ENCODE measurements around the gene FOXO6. TPM values are rescaled to one million over a fixed set of nuclear protein-coding genes. Genes with fewer than 3 reads are reported as not detected.

FOXO6 gene
- total and polyA plus RNA-seq, 2 experiments from 2014 or later, result 0.68 to 4.2 TPM

DNA sequence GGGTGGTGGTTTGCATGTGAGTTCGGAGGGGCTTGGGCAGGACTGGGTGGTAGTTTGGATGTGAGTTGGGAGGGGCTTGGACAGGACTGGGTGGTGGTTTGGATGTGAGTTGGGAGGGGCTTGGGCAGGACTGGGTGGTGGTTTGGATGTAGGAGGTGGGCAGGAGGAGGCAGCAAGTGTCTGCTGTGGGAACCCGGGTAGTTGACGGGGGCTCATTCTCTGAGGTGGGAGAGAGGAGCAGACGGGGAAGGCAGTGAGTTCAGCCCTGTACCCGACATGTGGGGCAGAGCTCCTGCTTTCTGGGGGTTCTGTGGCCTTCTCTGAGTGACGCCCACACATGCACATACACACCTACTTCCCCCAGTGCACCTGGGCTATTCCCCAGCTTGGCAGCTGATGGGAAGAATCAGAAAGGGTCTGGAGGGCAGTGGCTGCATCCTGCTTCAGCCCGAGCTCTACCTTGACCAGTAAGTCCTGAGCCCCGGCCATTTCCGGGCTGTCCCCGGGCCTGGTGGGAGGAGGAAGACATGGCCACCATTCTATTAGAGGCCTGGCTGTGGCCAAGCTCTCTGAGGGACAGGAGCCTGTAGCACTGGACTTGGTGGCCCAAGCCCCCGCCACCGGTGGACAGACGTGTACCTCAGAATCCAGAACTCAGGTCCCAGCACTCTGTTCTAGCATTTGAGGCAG, 65.1 kb downstream of the FOXO6 start:
- DNase-seq (ENCODE audit: low spot score), result no peak
- no peak for ATAC-seq
- no peaks in the 10 kb centered on the region for H3K36me3 ChIP-seq (ENCODE audit: insufficient read depth)
- H3K27me3 ChIP-seq (ENCODE audit: insufficient read depth), result no peaks in the 10 kb centered on the region
- Mint-ChIP-seq H3K4me1 (peaks cover 6% of the 10 kb centered on the region; the same call in 2 of the 3 replicates), H3K27me3 (ENCODE audit: insufficient read depth, low read depth, poor library complexity) (peaks cover 5% of the 10 kb centered on the region), H3K36me3 (ENCODE audit: low read depth) (no peaks in the 10 kb centered on the region), H3K4me3 (no peak overlapping the region), H3K27ac (no peak overlapping the region), H3K9me3 (no peaks in the 10 kb centered on the region)
- no peaks in the 10 kb centered on the region for H3K79me2 ChIP-seq (replicated peaks; ENCODE audit: insufficient read depth)
- no peak overlapping the region for H3K4me3 ChIP-seq
- peaks cover 8% of the 10 kb centered on the region; the same call in 1 of the 2 replicates for H3F3A ChIP-seq (replicated peaks; ENCODE audit: low read depth)
- no peak overlapping the region for H3K27ac ChIP-seq (ENCODE audit: low read depth)
- no peak overlapping the region; the same call in 1 of the 2 replicates for H2AFZ ChIP-seq
- H3K4me2 ChIP-seq, result no peak overlapping the region
- H3K4me1 ChIP-seq (ENCODE audit: insufficient read depth), result no peaks in the 10 kb centered on the region
- no peaks in the 10 kb centered on the region for H3K9me2 ChIP-seq (ENCODE audit: insufficient read depth)
- no peaks in the 10 kb centered on the region for H4K20me1 ChIP-seq (replicated peaks; ENCODE audit: insufficient read depth)
- TF ChIP-seq EZH2phosphoT487 (IDR thresholded peaks at IDR 0.05; ENCODE audit: unreplicated experiment), result no peak
- TF ChIP-seq EZH2 (IDR thresholded peaks at IDR 0.05; ENCODE audit: low read depth, unreplicated experiment), result no peak
- no peak for TF ChIP-seq STAT1 (IDR thresholded peaks at IDR 0.05; ENCODE audit: unreplicated experiment)
- TF ChIP-seq, protein P1, sequence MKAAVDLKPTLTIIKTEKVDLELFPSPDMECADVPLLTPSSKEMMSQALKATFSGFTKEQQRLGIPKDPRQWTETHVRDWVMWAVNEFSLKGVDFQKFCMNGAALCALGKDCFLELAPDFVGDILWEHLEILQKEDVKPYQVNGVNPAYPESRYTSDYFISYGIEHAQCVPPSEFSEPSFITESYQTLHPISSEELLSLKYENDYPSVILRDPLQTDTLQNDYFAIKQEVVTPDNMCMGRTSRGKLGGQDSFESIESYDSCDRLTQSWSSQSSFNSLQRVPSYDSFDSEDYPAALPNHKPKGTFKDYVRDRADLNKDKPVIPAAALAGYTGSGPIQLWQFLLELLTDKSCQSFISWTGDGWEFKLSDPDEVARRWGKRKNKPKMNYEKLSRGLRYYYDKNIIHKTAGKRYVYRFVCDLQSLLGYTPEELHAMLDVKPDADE (IDR thresholded peaks at IDR 0.05), result no peak
- TF ChIP-seq, protein P2, sequence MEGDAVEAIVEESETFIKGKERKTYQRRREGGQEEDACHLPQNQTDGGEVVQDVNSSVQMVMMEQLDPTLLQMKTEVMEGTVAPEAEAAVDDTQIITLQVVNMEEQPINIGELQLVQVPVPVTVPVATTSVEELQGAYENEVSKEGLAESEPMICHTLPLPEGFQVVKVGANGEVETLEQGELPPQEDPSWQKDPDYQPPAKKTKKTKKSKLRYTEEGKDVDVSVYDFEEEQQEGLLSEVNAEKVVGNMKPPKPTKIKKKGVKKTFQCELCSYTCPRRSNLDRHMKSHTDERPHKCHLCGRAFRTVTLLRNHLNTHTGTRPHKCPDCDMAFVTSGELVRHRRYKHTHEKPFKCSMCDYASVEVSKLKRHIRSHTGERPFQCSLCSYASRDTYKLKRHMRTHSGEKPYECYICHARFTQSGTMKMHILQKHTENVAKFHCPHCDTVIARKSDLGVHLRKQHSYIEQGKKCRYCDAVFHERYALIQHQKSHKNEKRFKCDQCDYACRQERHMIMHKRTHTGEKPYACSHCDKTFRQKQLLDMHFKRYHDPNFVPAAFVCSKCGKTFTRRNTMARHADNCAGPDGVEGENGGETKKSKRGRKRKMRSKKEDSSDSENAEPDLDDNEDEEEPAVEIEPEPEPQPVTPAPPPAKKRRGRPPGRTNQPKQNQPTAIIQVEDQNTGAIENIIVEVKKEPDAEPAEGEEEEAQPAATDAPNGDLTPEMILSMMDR (conservative IDR thresholded peaks at IDR 0.05; ENCODE audit: low read depth in 2 of 2), result no peak

DNA sequence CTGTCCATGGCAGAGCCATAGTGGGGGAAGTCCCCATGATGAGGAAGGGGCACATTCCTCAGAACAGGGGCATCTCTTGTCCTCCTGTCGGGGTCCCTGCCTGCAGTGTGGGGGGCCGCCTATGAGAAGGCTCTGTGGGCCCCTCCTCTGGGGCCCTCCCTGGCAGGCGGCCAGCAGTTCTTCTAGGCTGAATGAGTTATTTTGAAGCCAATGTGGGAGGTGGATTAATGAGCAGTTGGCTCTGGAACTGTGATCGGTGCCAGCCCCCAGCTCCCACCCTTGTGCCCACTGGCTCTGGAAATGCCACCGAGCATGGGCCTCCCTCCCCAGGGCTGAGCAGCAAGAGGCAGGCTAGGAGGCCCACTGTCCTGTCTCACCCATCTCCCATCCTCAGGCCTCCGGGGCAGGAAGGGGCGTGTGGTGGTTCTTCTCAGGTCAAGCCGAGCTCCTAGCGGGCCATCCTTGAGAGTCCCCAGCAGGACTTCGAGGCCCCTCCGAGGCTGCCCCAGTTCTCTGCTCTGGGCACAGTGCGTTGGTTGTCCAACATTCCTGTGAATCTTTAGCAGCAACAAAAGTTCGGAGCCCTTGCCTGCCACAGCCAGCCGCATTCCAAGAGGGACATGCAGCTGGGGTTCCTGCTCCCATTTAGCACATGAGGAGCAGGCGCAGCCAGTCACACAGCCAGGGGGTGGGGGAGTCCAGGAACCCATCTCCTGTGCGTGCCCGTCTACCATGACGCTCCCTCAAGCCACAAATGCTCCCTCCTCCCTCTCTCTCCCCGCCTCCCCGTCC, 66.1 kb downstream of the FOXO6 start:
- no peaks in the 10 kb centered on the region for H4K20me1 ChIP-seq (replicated peaks; ENCODE audit: insufficient read depth)
- no peak overlapping the region for H3K4me2 ChIP-seq
- H3K27me3 ChIP-seq (ENCODE audit: insufficient read depth), result no peaks in the 10 kb centered on the region
- no peak overlapping the region for H3K27ac ChIP-seq (ENCODE audit: low read depth)
- no peaks in the 10 kb centered on the region for H3K9me2 ChIP-seq (ENCODE audit: insufficient read depth)
- no peaks in the 10 kb centered on the region for H3K4me1 ChIP-seq (ENCODE audit: insufficient read depth)
- Mint-ChIP-seq H3K4me3 (no peak overlapping the region), H3K36me3 (ENCODE audit: low read depth) (no peaks in the 10 kb centered on the region), H3K27me3 (ENCODE audit: insufficient read depth, low read depth, poor library complexity) (peaks cover 2% of the 10 kb centered on the region), H3K9me3 (no peaks in the 10 kb centered on the region), H3K4me1 (peaks cover 6% of the 10 kb centered on the region; the same call in 2 of the 3 replicates), H3K27ac (no peak overlapping the region)
- no peak overlapping the region for H3K4me3 ChIP-seq
- H3K79me2 ChIP-seq (replicated peaks; ENCODE audit: insufficient read depth), result no peaks in the 10 kb centered on the region
- ATAC-seq, result no peak
- DNase-seq (ENCODE audit: low spot score), result no peak
- H3K36me3 ChIP-seq (ENCODE audit: insufficient read depth), result no peaks in the 10 kb centered on the region
- H2AFZ ChIP-seq, result no peak overlapping the region
- peaks cover 8% of the 10 kb centered on the region; the same call in 1 of the 2 replicates for H3F3A ChIP-seq (replicated peaks; ENCODE audit: low read depth)
- TF ChIP-seq, protein P3, sequence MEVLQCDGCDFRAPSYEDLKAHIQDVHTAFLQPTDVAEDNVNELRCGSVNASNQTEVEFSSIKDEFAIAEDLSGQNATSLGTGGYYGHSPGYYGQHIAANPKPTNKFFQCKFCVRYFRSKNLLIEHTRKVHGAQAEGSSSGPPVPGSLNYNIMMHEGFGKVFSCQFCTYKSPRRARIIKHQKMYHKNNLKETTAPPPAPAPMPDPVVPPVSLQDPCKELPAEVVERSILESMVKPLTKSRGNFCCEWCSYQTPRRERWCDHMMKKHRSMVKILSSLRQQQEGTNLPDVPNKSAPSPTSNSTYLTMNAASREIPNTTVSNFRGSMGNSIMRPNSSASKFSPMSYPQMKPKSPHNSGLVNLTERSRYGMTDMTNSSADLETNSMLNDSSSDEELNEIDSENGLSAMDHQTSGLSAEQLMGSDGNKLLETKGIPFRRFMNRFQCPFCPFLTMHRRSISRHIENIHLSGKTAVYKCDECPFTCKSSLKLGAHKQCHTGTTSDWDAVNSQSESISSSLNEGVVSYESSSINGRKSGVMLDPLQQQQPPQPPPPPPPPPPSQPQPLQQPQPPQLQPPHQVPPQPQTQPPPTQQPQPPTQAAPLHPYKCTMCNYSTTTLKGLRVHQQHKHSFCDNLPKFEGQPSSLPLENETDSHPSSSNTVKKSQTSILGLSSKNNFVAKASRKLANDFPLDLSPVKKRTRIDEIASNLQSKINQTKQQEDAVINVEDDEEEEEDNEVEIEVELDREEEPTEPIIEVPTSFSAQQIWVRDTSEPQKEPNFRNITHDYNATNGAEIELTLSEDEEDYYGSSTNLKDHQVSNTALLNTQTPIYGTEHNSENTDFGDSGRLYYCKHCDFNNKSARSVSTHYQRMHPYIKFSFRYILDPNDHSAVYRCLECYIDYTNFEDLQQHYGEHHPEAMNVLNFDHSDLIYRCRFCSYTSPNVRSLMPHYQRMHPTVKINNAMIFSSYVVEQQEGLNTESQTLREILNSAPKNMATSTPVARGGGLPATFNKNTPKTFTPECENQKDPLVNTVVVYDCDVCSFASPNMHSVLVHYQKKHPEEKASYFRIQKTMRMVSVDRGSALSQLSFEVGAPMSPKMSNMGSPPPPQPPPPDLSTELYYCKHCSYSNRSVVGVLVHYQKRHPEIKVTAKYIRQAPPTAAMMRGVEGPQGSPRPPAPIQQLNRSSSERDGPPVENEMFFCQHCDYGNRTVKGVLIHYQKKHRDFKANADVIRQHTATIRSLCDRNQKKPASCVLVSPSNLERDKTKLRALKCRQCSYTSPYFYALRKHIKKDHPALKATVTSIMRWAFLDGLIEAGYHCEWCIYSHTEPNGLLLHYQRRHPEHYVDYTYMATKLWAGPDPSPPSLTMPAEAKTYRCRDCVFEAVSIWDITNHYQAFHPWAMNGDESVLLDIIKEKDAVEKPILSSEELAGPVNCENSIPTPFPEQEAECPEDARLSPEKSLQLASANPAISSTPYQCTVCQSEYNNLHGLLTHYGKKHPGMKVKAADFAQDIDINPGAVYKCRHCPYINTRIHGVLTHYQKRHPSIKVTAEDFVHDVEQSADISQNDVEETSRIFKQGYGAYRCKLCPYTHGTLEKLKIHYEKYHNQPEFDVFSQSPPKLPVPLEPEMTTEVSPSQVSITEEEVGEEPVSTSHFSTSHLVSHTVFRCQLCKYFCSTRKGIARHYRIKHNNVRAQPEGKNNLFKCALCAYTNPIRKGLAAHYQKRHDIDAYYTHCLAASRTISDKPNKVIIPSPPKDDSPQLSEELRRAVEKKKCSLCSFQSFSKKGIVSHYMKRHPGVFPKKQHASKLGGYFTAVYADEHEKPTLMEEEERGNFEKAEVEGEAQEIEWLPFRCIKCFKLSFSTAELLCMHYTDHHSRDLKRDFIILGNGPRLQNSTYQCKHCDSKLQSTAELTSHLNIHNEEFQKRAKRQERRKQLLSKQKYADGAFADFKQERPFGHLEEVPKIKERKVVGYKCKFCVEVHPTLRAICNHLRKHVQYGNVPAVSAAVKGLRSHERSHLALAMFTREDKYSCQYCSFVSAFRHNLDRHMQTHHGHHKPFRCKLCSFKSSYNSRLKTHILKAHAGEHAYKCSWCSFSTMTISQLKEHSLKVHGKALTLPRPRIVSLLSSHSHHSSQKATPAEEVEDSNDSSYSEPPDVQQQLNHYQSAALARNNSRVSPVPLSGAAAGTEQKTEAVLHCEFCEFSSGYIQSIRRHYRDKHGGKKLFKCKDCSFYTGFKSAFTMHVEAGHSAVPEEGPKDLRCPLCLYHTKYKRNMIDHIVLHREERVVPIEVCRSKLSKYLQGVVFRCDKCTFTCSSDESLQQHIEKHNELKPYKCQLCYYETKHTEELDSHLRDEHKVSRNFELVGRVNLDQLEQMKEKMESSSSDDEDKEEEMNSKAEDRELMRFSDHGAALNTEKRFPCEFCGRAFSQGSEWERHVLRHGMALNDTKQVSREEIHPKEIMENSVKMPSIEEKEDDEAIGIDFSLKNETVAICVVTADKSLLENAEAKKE (CRISPR knock-in tag; IDR thresholded peaks at IDR 0.05), result no peak
- TF ChIP-seq, protein P1 (IDR thresholded peaks at IDR 0.05), result no peak
- TF ChIP-seq JUNB (IDR thresholded peaks at IDR 0.05; ENCODE audit: unreplicated experiment), result no peak
